Gastrocnemius medialis (tissue), 4 donors: Measurements from ENCODE around the gene NR1D1. TPM values are rescaled to one million over a fixed set of nuclear protein-coding genes. Genes with fewer than 3 reads are reported as not detected.

Source experiments
- ATAC-seq, 2 donors: fragments of 150-250 bp; one replicate each; pipeline ENCODE4 v1.9.1; 2016
- DNase-seq, 2 donors: peaks; one replicate each; pipeline ENCODE4 v3.0.0-alpha.2; 2019
- H3K27ac ChIP-seq, 4 donors: fragments of 200-600 bp; sonication (generic); 1 replicate in 1 of 4; 2 replicates in 3 of 4; pipeline ENCODE4 v1.5.1; 2016 to 2018; ENCODE audit warnings: mild to moderate bottlenecking in 2 of 4, moderate library complexity in 1 of 4
- H3K27me3 ChIP-seq, 3 donors: fragments of 200-600 bp; sonication (generic) in 2 of 3; 1 replicate in 1 of 3; 2 replicates in 2 of 3; pipeline versions ENCODE4 v1.5.1 to v1.6.0; 2016 to 2019; ENCODE audit warnings: mild to moderate bottlenecking in 1 of 3, moderate library complexity in 1 of 3
- H3K36me3 ChIP-seq, 2 donors: fragments of 200-600 bp; sonication (generic) in 1 of 2; one replicate each; pipeline ENCODE4 v1.5.1; 2017 to 2018
- H3K4me1 ChIP-seq, 2 donors: fragments of 200-600 bp; sonication (generic) in 1 of 2; one replicate each; pipeline ENCODE4 v1.5.1; 2016 to 2017; ENCODE audit warnings: mild to moderate bottlenecking in 2 of 2
- H3K4me3 ChIP-seq, 4 donors: fragments of 200-600 bp; sonication (generic) in 3 of 4; 1 replicate in 1 of 4; 2 replicates in 3 of 4; pipeline ENCODE4 v1.5.1; 2016 to 2019; ENCODE audit warnings: mild to moderate bottlenecking in 2 of 4
- H3K9me3 ChIP-seq, 3 donors: fragments of 200-600 bp; sonication (generic) in 2 of 3; 1 replicate in 1 of 3; 2 replicates in 2 of 3; pipeline ENCODE4 v1.5.1; 2016 to 2019
- POLR2A ChIP-seq, 2 donors: fragments of 450-650 bp; IDR thresholded peaks; one replicate each; pipeline ENCODE4 v1.6.1; 2017; ENCODE audit warnings: antibody characterized with exemption in 2 of 2, mild to moderate bottlenecking in 2 of 2, moderate library complexity in 2 of 2
- in situ Hi-C, 4 donors: fragments of 200-750 bp; cut with MboI; loops; one replicate each; pipeline versions ENCODE4 v1.15.0 to v1.8.0; 2017; ENCODE audit warnings: low sequenced_read_pairs in 4 of 4
- intact Hi-C: fragments of 100-400 bp; cut with DNase I; formaldehyde crosslinking; loops from one replicate; pipeline ENCODE4 v1.15.1; 2023; ENCODE audit warnings: low total_unique reads
- total RNA-seq, 4 donors: library from RNA; depleted of rRNA; stranded (reverse); fragments of >200 nt; gene quantifications; one replicate each; pipeline versions ENCODE4 v1.1.0 to v1.2.3, GENCODE V29; 2016
- TF ChIP-seq, protein P1 (sequence below), 5 experiments: fragments of 450-650 bp in 3 of 5; fragments of 200-600 bp in 2 of 5; sonication (generic) in 2 of 5; IDR thresholded peaks in 4 of 5; conservative IDR thresholded peaks in 1 of 5; 1 replicate in 4 of 5; 2 replicates in 1 of 5; pipeline ENCODE4 v1.5.1; 2016 to 2019; ENCODE audit warnings: antibody characterized with exemption in 5 of 5, mild to moderate bottlenecking in 3 of 5, moderate library complexity in 3 of 5

The NR1D1 gene
- total RNA-seq, 4 donors from 2014 or later, result 16.0 to 34.2 (median 18.3) TPM

DNA sequence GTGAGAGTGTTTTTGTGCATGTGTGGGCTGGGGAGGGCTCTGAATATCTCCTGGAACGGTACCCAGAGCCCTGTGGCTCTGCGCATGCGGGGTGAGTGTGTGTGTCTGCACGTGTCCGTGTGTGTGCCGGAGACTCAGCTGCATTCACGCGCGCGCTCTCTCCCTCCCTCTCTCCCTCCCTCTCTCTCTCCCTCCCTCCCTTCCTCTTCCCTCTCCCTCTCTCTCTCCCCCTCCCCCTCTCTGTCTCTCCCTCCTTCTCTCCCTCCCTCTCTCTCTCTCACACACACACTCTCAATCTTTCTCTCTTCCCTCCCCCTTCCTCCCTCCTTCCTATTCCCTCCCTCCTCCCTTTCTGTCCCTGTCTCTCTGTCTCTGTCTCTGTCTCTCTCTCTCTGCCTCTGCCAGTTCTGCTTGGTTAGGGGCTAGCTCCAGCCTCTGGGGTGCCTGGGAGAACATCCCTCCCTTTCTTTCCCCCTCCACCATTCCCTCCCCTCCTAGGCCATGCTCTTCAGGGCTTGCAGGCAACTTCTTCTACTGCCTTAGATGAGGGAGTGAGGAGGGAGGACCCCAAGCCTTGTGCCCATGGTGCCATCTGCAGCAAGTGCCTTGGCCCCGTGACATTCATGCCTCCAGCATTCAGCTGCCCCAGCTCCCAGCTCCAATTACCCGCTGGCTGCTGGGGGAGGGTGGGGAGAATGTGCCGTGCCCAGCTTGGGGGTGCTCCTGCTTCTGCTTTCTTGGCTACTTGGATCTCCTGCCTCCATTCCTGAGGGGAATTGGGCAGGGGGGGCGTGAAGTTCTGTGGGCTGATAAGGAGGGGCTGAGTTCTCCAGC, 31.3 kb downstream of the NR1D1 start:
- ATAC-seq (peak; percentile 46 to 48), DNase-seq (peak; percentile 96)
- Histone ChIP-seq H3K27ac (peak overlapping the region; percentile 100), H3K27me3 (no peaks in the 10 kb centered on the region), H3K4me3 (peak overlapping the region; percentile 46 to 61 (median 52)), H3K36me3 (no peaks in the 10 kb centered on the region), H3K9me3 (no peaks in the 10 kb centered on the region), H3K4me1 (peaks cover 91 to 98% of the 10 kb centered on the region in 2 donors)
- peak; percentile 72 to 75 for TF ChIP-seq POLR2A (IDR thresholded peaks at IDR 0.05)
- TF ChIP-seq, protein P1, sequence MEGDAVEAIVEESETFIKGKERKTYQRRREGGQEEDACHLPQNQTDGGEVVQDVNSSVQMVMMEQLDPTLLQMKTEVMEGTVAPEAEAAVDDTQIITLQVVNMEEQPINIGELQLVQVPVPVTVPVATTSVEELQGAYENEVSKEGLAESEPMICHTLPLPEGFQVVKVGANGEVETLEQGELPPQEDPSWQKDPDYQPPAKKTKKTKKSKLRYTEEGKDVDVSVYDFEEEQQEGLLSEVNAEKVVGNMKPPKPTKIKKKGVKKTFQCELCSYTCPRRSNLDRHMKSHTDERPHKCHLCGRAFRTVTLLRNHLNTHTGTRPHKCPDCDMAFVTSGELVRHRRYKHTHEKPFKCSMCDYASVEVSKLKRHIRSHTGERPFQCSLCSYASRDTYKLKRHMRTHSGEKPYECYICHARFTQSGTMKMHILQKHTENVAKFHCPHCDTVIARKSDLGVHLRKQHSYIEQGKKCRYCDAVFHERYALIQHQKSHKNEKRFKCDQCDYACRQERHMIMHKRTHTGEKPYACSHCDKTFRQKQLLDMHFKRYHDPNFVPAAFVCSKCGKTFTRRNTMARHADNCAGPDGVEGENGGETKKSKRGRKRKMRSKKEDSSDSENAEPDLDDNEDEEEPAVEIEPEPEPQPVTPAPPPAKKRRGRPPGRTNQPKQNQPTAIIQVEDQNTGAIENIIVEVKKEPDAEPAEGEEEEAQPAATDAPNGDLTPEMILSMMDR (IDR thresholded peaks at IDR 0.05 in 4 of 5, conservative IDR thresholded peaks at IDR 0.05 in 1 of 5), result no peak
- intact Hi-C loops, result loop anchor here (1.0 kb wide), 1 partner anchor 42 kb away; no protein-coding TSS in a partner anchor
- in situ Hi-C loops, result loop anchor here in 1 of 4 donors (5.0 kb wide), 1 partner anchor 38 kb away; no protein-coding TSS in a partner anchor

DNA sequence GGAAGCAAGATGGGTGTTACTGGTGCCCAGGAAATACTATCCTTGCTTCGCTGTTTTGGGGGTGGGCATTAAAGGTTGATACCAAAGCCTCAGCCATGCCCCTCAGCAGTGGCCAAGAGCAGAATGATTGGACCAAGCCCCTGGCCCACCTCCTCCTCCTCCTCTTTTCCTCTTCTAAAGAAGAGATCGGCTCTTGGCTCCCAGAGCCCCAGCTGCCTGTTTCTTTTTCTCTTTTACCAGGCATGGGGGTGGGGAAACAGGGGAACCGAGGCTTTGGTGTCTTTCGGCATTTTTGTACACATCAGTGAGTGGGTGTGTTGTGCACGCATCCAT, 31.8 kb downstream of the NR1D1 start:
- ATAC-seq (no peak), DNase-seq (no peak)
- H3K4me1 ChIP-seq, result peaks cover 93 to 97% of the 10 kb centered on the region in 2 donors
- H3K36me3 ChIP-seq, result no peaks in the 10 kb centered on the region
- no peaks in the 10 kb centered on the region for H3K9me3 ChIP-seq
- intact Hi-C loops (no loop called here), in situ Hi-C loops (loop anchor here in 1 of 4 donors (5.0 kb wide), 1 partner anchor 39 kb away; no protein-coding TSS in a partner anchor)
- peak overlapping the region; percentile 100 for H3K27ac ChIP-seq
- peak in 1 of 2 donors; percentile 48 for TF ChIP-seq POLR2A (IDR thresholded peaks at IDR 0.05)
- TF ChIP-seq, protein P1 (IDR thresholded peaks at IDR 0.05 in 4 of 5, conservative IDR thresholded peaks at IDR 0.05 in 1 of 5), result no peak
- peak overlapping the region; percentile 41 to 61 (median 52) for H3K4me3 ChIP-seq
- no peaks in the 10 kb centered on the region for H3K27me3 ChIP-seq

DNA sequence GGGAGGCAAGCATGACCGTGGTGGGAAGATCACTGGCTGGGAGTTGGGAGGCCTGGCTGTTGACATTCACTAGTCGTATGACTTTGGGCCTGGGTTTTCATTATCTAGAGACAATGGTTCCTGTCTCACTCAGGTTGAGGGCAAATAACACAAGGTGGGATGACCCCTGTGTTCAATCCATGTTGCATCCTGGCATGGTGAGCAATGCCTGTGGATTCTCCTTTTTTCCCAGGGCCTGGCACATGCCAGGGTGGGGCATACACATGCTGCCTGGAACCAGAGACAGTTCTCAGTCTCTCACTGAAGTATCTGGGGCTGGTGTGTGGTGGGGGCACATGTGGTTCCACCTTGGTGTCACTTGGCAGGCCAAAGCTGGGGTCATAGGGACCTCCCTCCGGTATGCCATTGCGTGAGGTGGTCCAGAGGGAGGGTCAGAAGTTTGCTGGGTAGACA, 32.2 kb downstream of the NR1D1 start:
- DNase-seq, result no peak
- Histone ChIP-seq H3K9me3 (no peaks in the 10 kb centered on the region), H3K27ac (peak overlapping the region; percentile 100), H3K4me3 (peak overlapping the region in 3 of 4 donors; percentile 50 to 61 (median 54)), H3K36me3 (no peaks in the 10 kb centered on the region), H3K4me1 (peaks cover 90 to 93% of the 10 kb centered on the region in 2 donors), H3K27me3 (no peaks in the 10 kb centered on the region)
- intact Hi-C loops, result no loop called here
- no peak for TF ChIP-seq POLR2A (IDR thresholded peaks at IDR 0.05)
- TF ChIP-seq, protein P1 (IDR thresholded peaks at IDR 0.05 in 4 of 5, conservative IDR thresholded peaks at IDR 0.05 in 1 of 5), result no peak
- in situ Hi-C loops, result loop anchor here in 1 of 4 donors (5.0 kb wide), 1 partner anchor 39 kb away; no protein-coding TSS in a partner anchor
- ATAC-seq, result no peak

DNA sequence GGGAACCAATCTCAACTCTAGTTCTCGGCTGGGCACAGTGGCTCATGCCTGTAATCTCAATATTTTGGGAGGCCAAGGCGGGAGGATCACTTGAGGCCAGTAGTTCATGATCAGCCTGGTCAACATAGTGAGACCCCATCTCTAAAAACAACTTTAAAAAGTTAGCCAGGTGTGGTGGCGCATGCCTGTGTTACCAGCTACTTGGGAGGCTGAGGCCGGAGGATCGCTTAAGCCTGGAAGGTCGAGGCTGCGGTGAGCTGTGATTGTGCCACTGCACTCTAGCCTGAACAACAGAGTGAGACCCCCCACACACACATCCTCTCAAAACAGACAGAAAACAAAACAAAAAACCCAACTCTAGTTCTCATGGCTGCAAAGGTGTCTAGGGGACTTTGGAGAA, 32.7 kb downstream of the NR1D1 start:
- ATAC-seq (no peak), DNase-seq (no peak)
- in situ Hi-C loops (loop anchor here in 1 of 4 donors (5.0 kb wide), 1 partner anchor 40 kb away; no protein-coding TSS in a partner anchor), intact Hi-C loops (no loop called here)
- Histone ChIP-seq H3K27me3 (no peaks in the 10 kb centered on the region), H3K4me3 (no peak overlapping the region), H3K4me1 (peaks cover 85 to 89% of the 10 kb centered on the region in 2 donors), H3K36me3 (no peaks in the 10 kb centered on the region), H3K27ac (peak overlapping the region; percentile 100), H3K9me3 (no peaks in the 10 kb centered on the region)
- TF ChIP-seq POLR2A (IDR thresholded peaks at IDR 0.05), result no peak
- TF ChIP-seq, protein P1 (IDR thresholded peaks at IDR 0.05 in 4 of 5, conservative IDR thresholded peaks at IDR 0.05 in 1 of 5), result no peak
